A549 (cell line): ENCODE results near the gene NHERF1. TPM values are rescaled to one million over a fixed set of nuclear protein-coding genes. Genes with fewer than 3 reads are reported as not detected.

Experiments used
- ATAC-seq, 2 experiments: fragments of 200-7000 bp in 1 of 2; fragments of >200 bp in 1 of 2; cut with Nextera tagmentation in 1 of 2; cut with Tn5 transposase in 1 of 2; 3 replicates each; pipeline versions ENCODE4 v1.8.0 to v1.9.1; 2018 to 2020; ENCODE audit warnings: mild to moderate bottlenecking in 1 of 2, moderate library complexity in 1 of 2
- CTCF ChIA-PET: fragments of 300-600 bp; sonication (Branson Sonifier 250); formaldehyde crosslinking; extraction: SDS; loops from one replicate; lab custom pipeline; 2021; ENCODE audit warnings: antibody characterized with exemption, inconsistent platforms; lab: Yijun Ruan, JAX
- POLR2A ChIA-PET: fragments of 350-600 bp; formaldehyde crosslinking; extraction: SDS; loops from one replicate; lab custom pipeline; 2021; ENCODE audit warnings: antibody characterized with exemption, inconsistent platforms; lab: Yijun Ruan, JAX
- DNase-seq, 2 experiments: peaks; one replicate each; pipeline versions ENCODE4 v3.0.0 to v3.0.0-alpha.2; 2011 to 2016; ENCODE audit warnings: low read depth in 1 of 2, low spot score in 1 of 2
- FAIRE-seq: peaks from 2 replicates; lab custom pipeline; 2011; peaks lifted over from hg19 to GRCh38; lab: Jason Lieb, UNC
- H3K27ac ChIP-seq, 2 experiments: fragments of >200 bp; sonication (Bioruptor Twin); formaldehyde crosslinking; 3 replicates each; pipeline ENCODE4 v1.5.1; 2016 to 2017
- H3K4me1 ChIP-seq: fragments of >200 bp; sonication (Bioruptor Twin); formaldehyde crosslinking; 3 replicates; pipeline ENCODE4 v1.6.1; 2016
- H3K4me2 ChIP-seq: fragments of >200 bp; sonication (Bioruptor Twin); formaldehyde crosslinking; 3 replicates; pipeline ENCODE4 v1.6.1; 2016
- H3K4me3 ChIP-seq: fragments of >200 bp; sonication (Bioruptor Twin); formaldehyde crosslinking; 3 replicates; pipeline ENCODE4 v1.5.1; 2016
- H3K9me3 ChIP-seq: fragments of >200 bp; sonication (Bioruptor Twin); formaldehyde crosslinking; 3 replicates; pipeline ENCODE4 v1.6.1; 2016
- BHLHE40 ChIP-seq: IDR thresholded peaks from 2 replicates; pipeline ENCODE4 v1.6.1; 2012; ENCODE audit warnings: low read depth, low read length, inconsistent platforms
- CHD4 ChIP-seq: fragments of 200-600 bp; sonication (generic); IDR thresholded peaks from 2 replicates; pipeline ENCODE4 v1.6.1; 2016; ENCODE audit warnings: antibody characterized with exemption, mild to moderate bottlenecking, borderline replicate concordance
- FOSB ChIP-seq: fragments of 250-450 bp; sonication (Bioruptor Pico); IDR thresholded peaks from 2 replicates; pipeline ENCODE4 v1.5.0; 2020; ENCODE audit warnings: mild to moderate bottlenecking, moderate library complexity
- HDAC2 ChIP-seq: fragments of 200-600 bp; sonication (generic); IDR thresholded peaks from 2 replicates; pipeline ENCODE4 v1.6.1; 2016
- HEYL ChIP-seq: fragments of 250-450 bp; sonication (Bioruptor Pico); IDR thresholded peaks from 2 replicates; pipeline ENCODE4 v1.8.0; 2021; ENCODE audit warnings: mild to moderate bottlenecking, moderate library complexity
- HOXB13 ChIP-seq: fragments of 250-450 bp; sonication (Bioruptor Pico); IDR thresholded peaks from 2 replicates; pipeline ENCODE4 v1.5.0; 2020; ENCODE audit warnings: low read depth, mild to moderate bottlenecking, moderate library complexity
- KDM1A ChIP-seq: fragments of 200-600 bp; sonication (generic); IDR thresholded peaks from 2 replicates; pipeline ENCODE4 v1.6.1; 2016; ENCODE audit warnings: low read depth, mild to moderate bottlenecking
- MAZ ChIP-seq: fragments of 150-350 bp; IDR thresholded peaks from 2 replicates; pipeline ENCODE4 v1.6.1; 2014; ENCODE audit warnings: antibody characterized with exemption, low read depth, low read length, borderline replicate concordance
- MYC ChIP-seq: IDR thresholded peaks from 2 replicates; pipeline ENCODE4 v1.6.1; 2012; ENCODE audit warnings: mild to moderate bottlenecking, inconsistent platforms, low read length, improper control_type of control experiment, borderline replicate concordance
- NPAS2 ChIP-seq: fragments of 250-450 bp; sonication (Bioruptor Pico); IDR thresholded peaks from 2 replicates; pipeline ENCODE4 v1.8.0; 2022; ENCODE audit warnings: mild to moderate bottlenecking, moderate library complexity, borderline replicate concordance
- NR3C1 ChIP-seq: fragments of >200 bp; sonication (Bioruptor Twin); formaldehyde crosslinking; IDR thresholded peaks from 3 replicates; pipeline ENCODE4 v1.6.1; 2017
- POLR2A ChIP-seq: IDR thresholded peaks from 2 replicates; pipeline ENCODE4 v1.6.1; 2012; ENCODE audit warnings: mild to moderate bottlenecking, low read length
- RARB ChIP-seq: fragments of 250-450 bp; sonication (Bioruptor Pico); IDR thresholded peaks from 2 replicates; pipeline ENCODE4 v1.8.0; 2021; ENCODE audit warnings: mild to moderate bottlenecking, moderate library complexity
- RCOR1 ChIP-seq: fragments of 150-350 bp; IDR thresholded peaks from 2 replicates; pipeline ENCODE4 v1.6.1; 2014; ENCODE audit warnings: antibody characterized with exemption, low read length, low read depth
- RNF2 ChIP-seq: fragments of 200-600 bp; sonication (generic); IDR thresholded peaks from 2 replicates; pipeline ENCODE4 v1.6.1; 2016; ENCODE audit warnings: low read depth, mild to moderate bottlenecking, antibody characterized with exemption, moderate library complexity, borderline replicate concordance
- SREBF2 ChIP-seq: fragments of 450-650 bp; IDR thresholded peaks from 2 replicates; pipeline ENCODE4 v1.6.1; 2014; ENCODE audit warnings: mild to moderate bottlenecking, moderate library complexity
- ZFP36 ChIP-seq: fragments of 450-650 bp; IDR thresholded peaks from 2 replicates; pipeline ENCODE4 v1.6.1; 2014; ENCODE audit warnings: borderline replicate concordance; ENCODE audit not compliant: partially characterized antibody
- ZNF302 ChIP-seq: fragments of 250-450 bp; sonication (Bioruptor Pico); IDR thresholded peaks from 2 replicates; pipeline ENCODE4 v1.9.0; 2021; ENCODE audit warnings: inconsistent platforms, mild to moderate bottlenecking, moderate library complexity
- WGBS: methylation state at CpG from one replicate; pipeline ENCODE4 v1.1.6; 2017; ENCODE audit errors: missing lambda C conversion rate; 5-methylcytosine and 5-hydroxymethylcytosine counted together
- polyA plus RNA-seq, 4 experiments: library from polyadenylated mRNA; depleted of rRNA in 3 of 4; stranded (reverse); fragments of >200 nt; fragmentation: RNase III in 1 of 4; extraction: RNeasy Plus Mini Kit Qiagen cat#74134 plus additional on column Dnase treatment in 1 of 4; gene quantifications; 2 replicates in 3 of 4; 3 replicates in 1 of 4; pipeline ENCODE4 v1.2.3, GENCODE V29; 2011 to 2017
- TF ChIP-seq, protein P1 (sequence below): IDR thresholded peaks from 2 replicates; pipeline ENCODE4 v1.6.1; 2012; ENCODE audit warnings: low read depth, borderline replicate concordance
- TF ChIP-seq, protein P2 (sequence below): fragments of 200-600 bp; sonication (generic); IDR thresholded peaks from 2 replicates; pipeline ENCODE4 v1.6.1; 2016; ENCODE audit warnings: antibody characterized with exemption, mild to moderate bottlenecking, moderate library complexity
- TF ChIP-seq, protein P3 (sequence below): fragments of 450-650 bp; IDR thresholded peaks from 2 replicates; pipeline ENCODE4 v1.6.1; 2014; ENCODE audit warnings: antibody characterized with exemption
- TF ChIP-seq, protein P4 (sequence below): fragments of >200 bp; sonication (Bioruptor Twin); formaldehyde crosslinking; IDR thresholded peaks from 3 replicates; pipeline ENCODE4 v1.5.1; 2016
- TF ChIP-seq, protein P5 (sequence below): fragments of 250-450 bp; sonication (Bioruptor Pico); IDR thresholded peaks from 2 replicates; pipeline ENCODE4 v1.5.0; 2021; ENCODE audit warnings: mild to moderate bottlenecking, moderate library complexity, borderline replicate concordance

Gene NHERF1
- polyA plus RNA-seq, 2 of the 4 experiments (the other 2 are of a cell fraction) = 41.5 to 51.5 TPM

DNA sequence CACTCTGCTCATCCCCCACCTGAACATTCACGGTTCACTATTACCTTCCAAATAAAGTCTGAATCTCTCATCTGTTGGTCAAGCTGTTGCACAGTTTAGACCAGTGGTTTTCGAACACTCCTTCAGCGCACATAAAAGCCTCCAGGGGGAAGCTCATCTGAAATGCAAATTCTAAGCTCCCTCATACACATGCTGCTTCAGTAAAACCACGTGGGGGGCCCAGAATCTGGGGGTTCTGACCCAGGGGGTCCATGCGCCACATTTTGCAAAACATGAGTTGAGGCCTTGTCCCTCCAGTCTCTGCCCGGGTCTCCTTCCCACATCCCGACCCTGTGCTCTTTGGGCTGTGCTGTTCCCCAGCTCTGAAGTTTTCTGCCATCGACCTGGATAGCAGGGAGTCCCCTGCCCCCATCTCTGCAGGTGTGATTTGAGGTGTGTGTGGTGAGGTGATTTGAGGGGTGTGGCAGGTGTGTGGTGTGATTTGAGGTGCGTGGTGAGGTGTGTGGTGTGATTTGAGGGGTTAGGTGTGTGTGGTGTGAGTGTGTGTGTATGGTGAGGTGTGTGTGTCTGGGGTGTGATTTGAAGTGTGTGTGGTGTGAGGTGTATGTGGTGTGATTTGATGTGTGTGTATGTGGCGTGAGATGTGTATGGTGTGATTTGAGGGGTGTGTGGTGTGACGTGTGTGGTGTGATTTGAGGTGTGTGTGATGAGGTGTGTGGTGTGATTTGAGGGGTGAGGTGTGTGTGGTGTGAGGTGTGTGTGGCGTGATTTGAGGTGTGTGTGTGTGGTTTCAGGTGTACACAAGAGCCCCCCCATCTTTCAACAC lies 16.2 kb upstream of the NHERF1 start:
- peaks cover 7% of the 10 kb centered on the region for H3K9me3 ChIP-seq
- H3K27ac ChIP-seq = no peak overlapping the region
- TF ChIP-seq SREBF2 = no peak
- TF ChIP-seq, protein P1, sequence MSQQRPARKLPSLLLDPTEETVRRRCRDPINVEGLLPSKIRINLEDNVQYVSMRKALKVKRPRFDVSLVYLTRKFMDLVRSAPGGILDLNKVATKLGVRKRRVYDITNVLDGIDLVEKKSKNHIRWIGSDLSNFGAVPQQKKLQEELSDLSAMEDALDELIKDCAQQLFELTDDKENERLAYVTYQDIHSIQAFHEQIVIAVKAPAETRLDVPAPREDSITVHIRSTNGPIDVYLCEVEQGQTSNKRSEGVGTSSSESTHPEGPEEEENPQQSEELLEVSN = no peak
- TF ChIP-seq ZNF302 (CRISPR knock-in tag) = no peak
- TF ChIP-seq, protein P2, sequence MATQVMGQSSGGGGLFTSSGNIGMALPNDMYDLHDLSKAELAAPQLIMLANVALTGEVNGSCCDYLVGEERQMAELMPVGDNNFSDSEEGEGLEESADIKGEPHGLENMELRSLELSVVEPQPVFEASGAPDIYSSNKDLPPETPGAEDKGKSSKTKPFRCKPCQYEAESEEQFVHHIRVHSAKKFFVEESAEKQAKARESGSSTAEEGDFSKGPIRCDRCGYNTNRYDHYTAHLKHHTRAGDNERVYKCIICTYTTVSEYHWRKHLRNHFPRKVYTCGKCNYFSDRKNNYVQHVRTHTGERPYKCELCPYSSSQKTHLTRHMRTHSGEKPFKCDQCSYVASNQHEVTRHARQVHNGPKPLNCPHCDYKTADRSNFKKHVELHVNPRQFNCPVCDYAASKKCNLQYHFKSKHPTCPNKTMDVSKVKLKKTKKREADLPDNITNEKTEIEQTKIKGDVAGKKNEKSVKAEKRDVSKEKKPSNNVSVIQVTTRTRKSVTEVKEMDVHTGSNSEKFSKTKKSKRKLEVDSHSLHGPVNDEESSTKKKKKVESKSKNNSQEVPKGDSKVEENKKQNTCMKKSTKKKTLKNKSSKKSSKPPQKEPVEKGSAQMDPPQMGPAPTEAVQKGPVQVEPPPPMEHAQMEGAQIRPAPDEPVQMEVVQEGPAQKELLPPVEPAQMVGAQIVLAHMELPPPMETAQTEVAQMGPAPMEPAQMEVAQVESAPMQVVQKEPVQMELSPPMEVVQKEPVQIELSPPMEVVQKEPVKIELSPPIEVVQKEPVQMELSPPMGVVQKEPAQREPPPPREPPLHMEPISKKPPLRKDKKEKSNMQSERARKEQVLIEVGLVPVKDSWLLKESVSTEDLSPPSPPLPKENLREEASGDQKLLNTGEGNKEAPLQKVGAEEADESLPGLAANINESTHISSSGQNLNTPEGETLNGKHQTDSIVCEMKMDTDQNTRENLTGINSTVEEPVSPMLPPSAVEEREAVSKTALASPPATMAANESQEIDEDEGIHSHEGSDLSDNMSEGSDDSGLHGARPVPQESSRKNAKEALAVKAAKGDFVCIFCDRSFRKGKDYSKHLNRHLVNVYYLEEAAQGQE = no peak
- no peak for TF ChIP-seq HDAC2
- TF ChIP-seq, protein P3, sequence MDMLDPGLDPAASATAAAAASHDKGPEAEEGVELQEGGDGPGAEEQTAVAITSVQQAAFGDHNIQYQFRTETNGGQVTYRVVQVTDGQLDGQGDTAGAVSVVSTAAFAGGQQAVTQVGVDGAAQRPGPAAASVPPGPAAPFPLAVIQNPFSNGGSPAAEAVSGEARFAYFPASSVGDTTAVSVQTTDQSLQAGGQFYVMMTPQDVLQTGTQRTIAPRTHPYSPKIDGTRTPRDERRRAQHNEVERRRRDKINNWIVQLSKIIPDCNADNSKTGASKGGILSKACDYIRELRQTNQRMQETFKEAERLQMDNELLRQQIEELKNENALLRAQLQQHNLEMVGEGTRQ = no peak
- TF ChIP-seq MAZ = no peak
- no peak for TF ChIP-seq KDM1A
- TF ChIP-seq RARB (CRISPR knock-in tag) = no peak
- TF ChIP-seq POLR2A = no peak
- TF ChIP-seq NR3C1 = no peak
- TF ChIP-seq BHLHE40 = no peak
- no peak for TF ChIP-seq MYC
- no peak for TF ChIP-seq FOSB
- no peak for TF ChIP-seq HOXB13 (CRISPR knock-in tag)
- no peak for TF ChIP-seq NPAS2 (CRISPR knock-in tag)
- TF ChIP-seq, all 56 proteins: peak for 0
- H3K4me1 ChIP-seq = peaks cover 14% of the 10 kb centered on the region; the same call in 2 of the 3 replicates
- CTCF ChIA-PET = interaction anchor here (1.0 kb wide), 1 partner anchor 352 kb away, joined by 3 read pairs; no protein-coding TSS in a partner anchor
- POLR2A ChIA-PET = no interaction called here
- no peak overlapping the region for H3K4me2 ChIP-seq
- no peak overlapping the region for H3K4me3 ChIP-seq
- FAIRE-seq = no peak
- ATAC-seq = no peak
- 51% methylated on average over 12 of the region's 12 CpGs for WGBS
- DNase-seq = no peak

DNA sequence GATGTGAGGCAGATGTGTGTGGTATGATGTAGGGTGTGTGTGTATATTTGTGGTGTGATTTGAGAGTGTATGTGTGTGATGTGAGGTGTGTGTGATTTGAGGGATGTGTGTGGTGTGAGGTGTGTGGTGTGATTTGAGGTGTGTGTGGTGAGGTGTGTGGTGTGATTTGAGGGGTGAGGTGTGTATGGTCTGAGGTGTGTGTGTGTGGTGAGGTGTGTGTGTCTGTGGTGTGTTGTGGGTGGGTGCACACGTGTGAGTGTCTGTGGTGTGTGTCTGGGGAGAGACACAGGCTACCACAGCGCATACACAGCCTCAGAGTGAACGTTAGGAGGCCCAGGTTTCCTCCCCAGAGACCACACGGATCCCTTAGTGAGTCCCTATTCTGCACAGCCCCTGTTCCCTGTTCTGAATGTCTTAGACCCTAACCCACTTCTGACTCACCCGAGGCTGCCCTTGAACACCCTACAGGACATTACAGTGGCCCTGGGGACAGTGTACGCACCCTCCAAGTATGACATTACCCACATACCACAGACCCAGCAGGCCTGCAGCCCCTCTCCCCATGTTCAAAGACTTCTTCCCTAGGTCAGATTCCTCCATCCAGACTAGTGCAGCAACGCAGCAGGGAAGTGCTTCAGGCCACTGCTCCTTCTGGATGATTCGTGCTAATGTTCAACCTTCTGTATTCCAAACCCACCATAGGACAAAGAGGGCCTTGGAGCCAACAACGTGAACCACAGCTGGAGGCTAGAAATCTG lies 14.9 kb upstream of the NHERF1 start:
- WGBS = 37% methylated on average over 9 of the region's 9 CpGs
- CTCF ChIA-PET = interaction anchor here (5.9 to 6.5 kb wide), 2 partner anchors 13 to 77 kb away, joined by 65 to 145 read pairs; partner anchors contain the start of gene NHERF1
- no peak overlapping the region for H3K4me3 ChIP-seq
- FAIRE-seq (no peak), ATAC-seq (no peak), DNase-seq (no peak)
- peaks cover 7% of the 10 kb centered on the region for H3K9me3 ChIP-seq
- no peak overlapping the region for H3K4me2 ChIP-seq
- H3K27ac ChIP-seq = no peak overlapping the region
- H3K4me1 ChIP-seq = peaks cover 27% of the 10 kb centered on the region
- POLR2A ChIA-PET = no interaction called here
- no peak for TF ChIP-seq ZFP36
- no peak for TF ChIP-seq CHD4
- TF ChIP-seq RNF2 = no peak
- no peak for TF ChIP-seq KDM1A
- TF ChIP-seq MYC = no peak
- TF ChIP-seq RCOR1 = no peak
- TF ChIP-seq, protein P4, sequence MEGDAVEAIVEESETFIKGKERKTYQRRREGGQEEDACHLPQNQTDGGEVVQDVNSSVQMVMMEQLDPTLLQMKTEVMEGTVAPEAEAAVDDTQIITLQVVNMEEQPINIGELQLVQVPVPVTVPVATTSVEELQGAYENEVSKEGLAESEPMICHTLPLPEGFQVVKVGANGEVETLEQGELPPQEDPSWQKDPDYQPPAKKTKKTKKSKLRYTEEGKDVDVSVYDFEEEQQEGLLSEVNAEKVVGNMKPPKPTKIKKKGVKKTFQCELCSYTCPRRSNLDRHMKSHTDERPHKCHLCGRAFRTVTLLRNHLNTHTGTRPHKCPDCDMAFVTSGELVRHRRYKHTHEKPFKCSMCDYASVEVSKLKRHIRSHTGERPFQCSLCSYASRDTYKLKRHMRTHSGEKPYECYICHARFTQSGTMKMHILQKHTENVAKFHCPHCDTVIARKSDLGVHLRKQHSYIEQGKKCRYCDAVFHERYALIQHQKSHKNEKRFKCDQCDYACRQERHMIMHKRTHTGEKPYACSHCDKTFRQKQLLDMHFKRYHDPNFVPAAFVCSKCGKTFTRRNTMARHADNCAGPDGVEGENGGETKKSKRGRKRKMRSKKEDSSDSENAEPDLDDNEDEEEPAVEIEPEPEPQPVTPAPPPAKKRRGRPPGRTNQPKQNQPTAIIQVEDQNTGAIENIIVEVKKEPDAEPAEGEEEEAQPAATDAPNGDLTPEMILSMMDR = no peak
- TF ChIP-seq, protein P5, sequence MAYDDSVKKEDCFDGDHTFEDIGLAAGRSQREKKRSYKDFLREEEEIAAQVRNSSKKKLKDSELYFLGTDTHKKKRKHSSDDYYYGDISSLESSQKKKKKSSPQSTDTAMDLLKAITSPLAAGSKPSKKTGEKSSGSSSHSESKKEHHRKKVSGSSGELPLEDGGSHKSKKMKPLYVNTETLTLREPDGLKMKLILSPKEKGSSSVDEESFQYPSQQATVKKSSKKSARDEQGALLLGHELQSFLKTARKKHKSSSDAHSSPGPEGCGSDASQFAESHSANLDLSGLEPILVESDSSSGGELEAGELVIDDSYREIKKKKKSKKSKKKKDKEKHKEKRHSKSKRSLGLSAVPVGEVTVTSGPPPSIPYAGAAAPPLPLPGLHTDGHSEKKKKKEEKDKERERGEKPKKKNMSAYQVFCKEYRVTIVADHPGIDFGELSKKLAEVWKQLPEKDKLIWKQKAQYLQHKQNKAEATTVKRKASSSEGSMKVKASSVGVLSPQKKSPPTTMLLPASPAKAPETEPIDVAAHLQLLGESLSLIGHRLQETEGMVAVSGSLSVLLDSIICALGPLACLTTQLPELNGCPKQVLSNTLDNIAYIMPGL (CRISPR knock-in tag) = no peak
- TF ChIP-seq HEYL (CRISPR knock-in tag) = no peak
- TF ChIP-seq, protein P1 = no peak
